Measurements from ENCODE around the gene SENP5. TPM values are rescaled to one million over a fixed set of nuclear protein-coding genes. Genes with fewer than 3 reads are reported as not detected.
A peak's percentile ranks its signal among the peaks of the same experiment; 100 is the strongest.

SENP5 gene
- total and polyA plus RNA-seq, 2 of the 8 experiments (the other 6 are each of a cell fraction or from before 2014, with no cell fraction given) = 6.7 to 27.3 TPM

- Histone ChIP-seq H3K4me3 (ENCODE audit: extremely low read depth in 1 of 4, insufficient read depth in 2 of 4, low read depth in 3 of 4, low read length in 4 of 4) (no peak overlapping the region), H3K79me1 (ENCODE audit: low read depth, low read length) (no peaks in the 10 kb centered on the region), H3K27ac (ENCODE audit: low read depth, low read length) (no peak overlapping the region), H3K23me2 (ENCODE audit: low read depth, low read length) (no peaks in the 10 kb centered on the region), H3K56ac (replicated peaks; ENCODE audit: insufficient read length, low read depth, low read length) (no peak overlapping the region), H3K4me1 (replicated peaks in 1 of 4; ENCODE audit: control insufficient read depth in 3 of 4, insufficient read depth in 4 of 4, low read length in 3 of 4) (no peaks in the 10 kb centered on the region), H3K4me2 (ENCODE audit: insufficient read depth in 1 of 2, low read depth in 2 of 2, low read length in 2 of 2) (no peak overlapping the region), H3K9me3 (ENCODE audit: insufficient read depth in 2 of 2, low read depth in 1 of 2, low read length in 1 of 2) (no peaks in the 10 kb centered on the region), H2AK5ac (ENCODE audit: low read depth, low read length) (no peak overlapping the region), H3K36me3 (ENCODE audit: control insufficient read depth in 2 of 4, insufficient read depth in 4 of 4, low read length in 3 of 4) (peaks cover 0 to 9% (median 5%) of the 10 kb centered on the region in 4 experiments; a peak in 5 of 8 replicates), H2BK15ac (ENCODE audit: low read length) (no peak overlapping the region), H3K9ac (replicated peaks in 1 of 4; ENCODE audit: extremely low read depth in 1 of 4, low read depth in 3 of 4, low read length in 3 of 4) (no peak overlapping the region), H2BK120ac (replicated peaks; ENCODE audit: low read depth, low read length) (no peak overlapping the region), H4K20me1 (replicated peaks in 1 of 2; ENCODE audit: control insufficient read depth in 1 of 2, insufficient read depth in 2 of 2, low read length in 2 of 2) (no peaks in the 10 kb centered on the region), H3K4ac (replicated peaks; ENCODE audit: insufficient read length, low read depth, low read length) (no peak overlapping the region), H4K5ac (ENCODE audit: insufficient read length, low read depth, low read length) (no peak overlapping the region), H3K27me3 (replicated peaks in 1 of 4; ENCODE audit: control insufficient read depth in 3 of 4, extremely low read depth in 1 of 4, insufficient read depth in 3 of 4, low read length in 3 of 4) (no peaks in the 10 kb centered on the region), H4K91ac (replicated peaks; ENCODE audit: insufficient read length, low read length) (no peak overlapping the region), H2BK12ac (ENCODE audit: low read depth, low read length) (no peak overlapping the region), H3K14ac (ENCODE audit: insufficient read length) (no peak overlapping the region), H3K79me2 (ENCODE audit: control insufficient read depth in 1 of 2, insufficient read depth in 2 of 2, low read length in 2 of 2) (no peaks in the 10 kb centered on the region), H2BK20ac (ENCODE audit: low read length) (no peak overlapping the region), H4K8ac (ENCODE audit: extremely low read depth, insufficient read depth, low read length) (no peak overlapping the region), H3K18ac (ENCODE audit: extremely low read depth, low read length) (no peak overlapping the region), H3K23ac (ENCODE audit: insufficient read length) (no peak overlapping the region), H2AFZ (ENCODE audit: low read length) (no peak overlapping the region), H2BK5ac (ENCODE audit: low read depth, low read length) (no peak overlapping the region)
- ChIA-PET POLR2A (ENCODE audit: partially characterized antibody) (interaction anchor here (0.6 to 1.7 kb wide), 2 partner anchors 33 to 121 kb away, joined by 3 to 4 read pairs; partner anchors contain the start of gene SENP5), CTCF (ENCODE audit: partially characterized antibody) (interaction anchor here (0.6 to 1.3 kb wide), 5 partner anchors 80 to 257 kb away, joined by 3 read pairs; partner anchors contain the start of gene MELTF)
- WGBS, 2 experiments (ENCODE audit: extremely low coverage in 1 of 2, insufficient coverage in 1 of 2, insufficient read length in 1 of 2, insufficient replicate concordance in 2 of 2, low coverage in 1 of 2, low lambda C conversion rate in 2 of 2, missing lambda C conversion rate in 1 of 2) = 88% methylated on average over 8 of the region's 8 CpGs; no CpG with 5 or more reads in 1 of the 2 experiments
- FAIRE-seq (no peak), DNase-seq (ENCODE audit: low read depth in 1 of 2, low spot score in 2 of 2) (no peak)
- TF ChIP-seq MAFK (IDR thresholded peaks at IDR 0.05; ENCODE audit: low read depth, low read length) (peak; percentile 41; the same call in 1 of the 2 replicates), RBBP5 (IDR thresholded peaks at IDR 0.05; ENCODE audit: borderline replicate concordance, low read depth, low read length) (no peak), POLR2AphosphoS5 (IDR thresholded peaks at IDR 0.05; ENCODE audit: low read depth, low read length) (peak; percentile 19; the same call in 1 of the 2 replicates)
These were observed 32.6 kb upstream of the SENP5 start for GRCh38 chr3:196835086-196835485.
